GOT3 (cell line): ENCODE measurements around the gene TSC22D2.
"Not testable (repeated sequence)": the region's sequence is repeated elsewhere in the genome, so short reads cannot be mapped to it uniquely, and the experiment has no call there.

ENCODE experiments used
- DNase-seq: peaks from one replicate; lab custom pipeline; 2025; ENCODE audit warnings: mixed read lengths; lab: John Stamatoyannopoulos, UW

TSC22D2 gene

DNA sequence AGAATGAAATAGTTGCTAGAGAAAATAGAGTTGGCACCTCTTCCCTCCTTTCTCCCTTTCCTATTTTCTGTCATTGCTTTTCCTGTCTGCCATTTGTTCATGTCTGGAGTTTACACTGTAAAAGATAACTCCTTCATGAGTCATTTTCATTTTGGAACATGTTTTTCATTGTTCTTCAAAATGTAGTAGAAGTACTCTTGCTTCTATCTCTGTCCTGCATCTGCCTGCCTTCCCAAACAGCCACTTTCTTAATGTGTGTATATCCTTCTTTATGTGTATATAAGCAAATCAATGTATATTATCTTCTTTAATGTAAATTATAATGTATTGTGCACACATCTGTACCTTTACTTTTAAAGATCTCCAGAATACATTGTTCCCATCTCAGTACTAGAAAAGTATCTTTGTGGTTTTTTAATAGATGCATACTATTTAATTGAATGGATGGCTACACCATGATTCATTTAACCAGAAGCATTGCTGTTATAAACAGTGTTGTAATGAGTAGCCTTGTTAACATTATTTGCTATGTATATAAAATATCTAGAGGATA, 41.1 kb downstream of the TSC22D2 start:
- DNase-seq = no peak

DNA sequence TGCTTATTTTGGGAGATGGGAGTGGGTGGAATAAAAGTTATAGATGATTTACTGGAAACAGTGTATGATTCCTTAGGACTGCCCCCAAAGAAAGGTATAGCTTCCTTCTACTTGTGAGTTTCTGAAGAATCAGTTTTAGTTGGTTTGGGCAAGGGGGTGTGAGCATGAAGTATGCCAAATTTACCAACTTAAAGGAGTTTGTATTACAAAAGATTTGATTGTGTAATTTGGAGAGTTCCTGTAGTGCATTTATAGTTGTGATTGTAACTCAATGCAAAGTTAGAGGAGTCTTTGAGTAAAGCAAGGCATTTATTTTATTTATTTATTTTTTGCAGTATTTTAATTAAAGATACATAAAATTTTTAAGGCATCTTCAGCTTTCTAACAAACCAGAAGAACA, 42.8 kb downstream of the TSC22D2 start:
- no peak for DNase-seq

DNA sequence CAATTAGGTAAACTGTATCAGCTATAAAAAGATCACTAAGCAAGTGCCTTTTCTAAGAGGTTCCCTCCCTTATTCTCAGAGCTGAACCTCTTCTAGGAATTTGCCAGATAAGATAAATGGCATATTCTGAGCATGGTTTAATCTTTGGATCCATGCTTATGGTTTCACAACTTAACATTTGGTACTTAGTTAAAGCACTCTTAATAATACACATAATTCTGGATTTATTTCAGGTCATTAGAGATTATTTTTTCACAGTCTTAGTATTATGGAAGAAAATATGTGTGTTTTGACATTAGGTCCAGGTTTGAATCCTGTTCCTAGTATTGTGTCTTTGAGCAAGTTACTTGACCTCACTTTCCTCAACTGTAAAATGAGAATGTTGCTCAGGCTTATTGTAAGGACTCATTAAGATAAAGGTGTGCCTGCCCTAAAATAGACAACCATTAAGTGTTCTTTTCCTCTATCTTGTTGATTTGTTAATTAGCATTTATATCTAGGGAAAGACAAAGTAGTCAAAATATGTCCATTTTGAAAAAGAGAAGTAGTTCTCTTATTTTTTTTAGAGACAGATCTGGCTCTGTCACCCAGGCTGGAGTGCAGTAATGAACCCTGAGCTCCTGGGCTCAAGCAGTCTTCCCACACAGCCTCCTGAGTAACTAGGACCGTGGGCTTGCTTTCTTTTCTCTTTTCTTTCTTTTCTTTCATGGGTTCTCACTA, 43.4 kb downstream of the TSC22D2 start:
- DNase-seq = no peak

DNA sequence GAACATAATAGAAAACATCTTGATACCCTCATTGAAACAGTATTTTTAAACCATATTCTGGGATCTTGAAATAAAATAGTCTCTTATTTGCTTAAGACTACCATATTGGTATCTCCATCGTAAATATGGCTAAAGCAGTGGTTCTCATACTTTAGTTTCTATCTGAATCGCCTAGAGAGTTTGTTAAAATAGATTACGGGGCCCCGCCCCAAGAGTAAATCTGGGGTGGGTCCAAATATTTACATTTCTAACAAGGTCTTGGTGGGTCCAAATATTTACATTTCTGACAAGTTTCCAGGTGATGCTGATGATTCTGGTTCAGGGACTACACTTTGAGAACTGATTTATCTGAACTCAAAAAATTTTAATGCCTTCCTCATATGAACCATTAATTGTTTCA, 45.3 kb downstream of the TSC22D2 start:
- no peak for DNase-seq

DNA sequence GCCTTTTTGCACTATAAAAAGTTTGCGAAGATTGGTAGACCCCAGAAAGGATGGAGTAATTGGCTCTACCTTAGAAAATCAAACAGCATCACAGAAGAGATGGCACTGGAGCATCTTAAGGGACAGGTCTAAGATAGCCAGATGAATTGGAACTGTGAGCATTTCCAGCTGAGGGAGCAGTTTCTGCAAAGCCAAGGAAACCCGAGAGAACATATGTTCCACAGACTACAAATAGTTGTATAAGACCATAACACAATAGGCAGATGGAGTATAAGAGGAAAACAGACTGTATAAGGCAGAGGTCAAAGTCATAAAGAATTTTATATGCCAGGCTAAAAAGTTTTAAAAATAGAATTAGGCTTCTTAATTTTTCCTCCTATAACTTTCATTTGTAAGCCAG, 46.0 kb downstream of the TSC22D2 start:
- DNase-seq = no peak

DNA sequence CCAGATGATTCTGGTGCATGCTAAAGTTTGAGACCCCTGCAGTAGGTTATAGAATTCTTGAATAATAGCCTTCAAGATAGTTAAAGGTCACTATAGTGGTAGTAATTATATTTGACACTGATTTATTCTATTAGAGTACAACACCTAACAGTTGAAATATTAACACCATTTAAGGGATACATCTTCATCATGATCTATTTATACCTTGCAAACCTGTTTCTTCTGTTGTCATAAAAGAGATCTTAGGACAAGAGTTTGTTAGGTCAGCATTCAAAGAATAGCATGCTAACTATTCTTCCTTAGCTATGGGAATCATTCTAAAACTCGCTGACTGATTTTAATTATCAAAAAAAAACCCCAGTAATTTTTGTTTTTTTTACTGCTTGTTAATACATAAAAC, 46.5 kb downstream of the TSC22D2 start:
- no peak for DNase-seq

DNA sequence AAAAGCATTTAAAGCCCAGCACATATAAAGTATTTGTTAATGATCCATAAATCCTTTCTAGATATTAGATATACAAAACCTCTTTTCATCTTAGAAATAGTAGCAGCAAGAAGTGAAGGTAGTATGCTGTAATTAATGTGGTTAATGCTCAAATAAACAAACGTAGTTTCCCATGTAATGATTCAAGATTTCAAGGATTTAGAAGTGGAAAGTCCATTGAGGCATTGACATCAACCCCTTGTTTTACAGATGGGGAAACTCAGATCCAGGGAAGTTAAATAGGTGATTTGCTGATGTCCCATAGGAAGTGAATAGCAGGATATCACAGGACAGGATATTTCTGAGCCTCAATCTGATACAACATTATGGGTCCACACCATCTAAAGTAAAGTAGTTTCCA, 47.2 kb downstream of the TSC22D2 start:
- no peak for DNase-seq

DNA sequence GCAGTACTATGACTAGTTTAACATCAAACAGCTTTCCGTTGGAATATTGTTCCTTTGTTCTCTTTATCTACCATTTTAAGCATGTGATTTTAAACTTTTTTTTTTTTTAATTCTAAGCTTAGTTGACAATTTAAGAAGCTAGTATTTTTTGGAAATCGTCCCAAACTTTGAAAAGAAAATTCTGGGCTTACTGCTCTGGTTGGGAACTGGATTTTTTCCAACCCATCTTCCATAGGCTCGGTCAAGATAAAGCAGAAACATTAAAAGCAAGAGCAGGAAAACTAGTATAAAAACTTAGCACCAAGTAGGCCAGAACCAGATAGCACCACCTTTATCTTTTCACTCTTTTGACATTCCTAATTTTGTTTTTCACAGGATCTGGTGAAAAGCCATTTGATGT, 49.9 kb downstream of the TSC22D2 start:
- DNase-seq = no peak

DNA sequence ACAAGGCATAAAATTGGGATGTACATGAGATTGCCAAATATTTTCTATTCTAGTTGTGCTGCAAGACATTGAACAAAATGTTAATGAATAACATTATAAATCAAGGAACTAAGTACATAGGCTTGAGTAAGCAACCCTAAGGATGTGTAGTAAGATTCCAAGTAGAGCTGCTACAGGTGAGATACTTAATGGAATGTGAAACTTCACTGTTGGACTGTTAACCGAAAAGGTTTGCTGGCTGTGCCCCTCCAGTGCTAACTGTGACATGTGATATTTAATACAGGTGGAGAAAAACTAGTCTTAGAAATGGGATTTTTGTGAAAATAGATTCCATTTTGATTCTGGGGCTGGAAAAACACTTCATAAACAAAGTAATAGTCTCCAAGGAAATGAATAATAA, 52.4 kb downstream of the TSC22D2 start:
- no peak for DNase-seq

DNA sequence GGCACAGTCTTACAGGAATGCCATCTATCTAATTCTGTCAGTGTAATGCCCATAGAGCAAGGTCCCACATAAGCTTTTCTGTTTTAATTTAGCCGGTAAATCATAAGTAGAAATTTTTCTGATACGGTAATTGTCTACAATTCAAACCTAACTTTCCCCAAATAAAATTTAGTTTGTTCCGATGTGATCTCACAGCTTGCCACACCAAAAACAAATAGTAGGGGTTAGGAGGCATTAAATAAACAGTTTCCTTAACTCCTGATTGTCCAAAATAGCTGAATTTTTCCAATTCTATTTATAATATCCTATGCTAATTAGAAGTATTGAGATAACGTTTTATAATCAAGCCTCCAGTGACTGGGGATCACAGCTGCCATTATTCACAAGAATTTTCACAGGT, 53.3 kb downstream of the TSC22D2 start:
- DNase-seq = no peak

DNA sequence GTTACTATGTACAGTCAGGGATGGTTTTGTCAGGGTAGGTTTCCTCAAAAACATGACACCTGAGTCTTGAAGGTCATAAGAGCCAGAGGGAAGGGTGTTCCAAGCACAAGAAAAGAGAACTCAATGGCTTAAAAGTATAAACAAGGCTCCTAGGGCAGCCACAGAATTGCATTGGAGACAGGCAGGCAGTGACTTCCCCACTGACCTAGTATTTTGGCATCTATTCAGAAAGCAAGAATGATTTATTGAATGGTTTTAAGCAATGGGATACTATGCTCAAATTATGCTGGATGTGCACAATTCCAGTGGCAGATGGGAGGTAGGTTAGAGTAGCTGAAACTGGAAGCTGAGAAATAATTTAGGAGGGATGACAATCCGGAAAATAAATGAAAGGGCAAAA, 54.0 kb downstream of the TSC22D2 start:
- DNase-seq = no peak

DNA sequence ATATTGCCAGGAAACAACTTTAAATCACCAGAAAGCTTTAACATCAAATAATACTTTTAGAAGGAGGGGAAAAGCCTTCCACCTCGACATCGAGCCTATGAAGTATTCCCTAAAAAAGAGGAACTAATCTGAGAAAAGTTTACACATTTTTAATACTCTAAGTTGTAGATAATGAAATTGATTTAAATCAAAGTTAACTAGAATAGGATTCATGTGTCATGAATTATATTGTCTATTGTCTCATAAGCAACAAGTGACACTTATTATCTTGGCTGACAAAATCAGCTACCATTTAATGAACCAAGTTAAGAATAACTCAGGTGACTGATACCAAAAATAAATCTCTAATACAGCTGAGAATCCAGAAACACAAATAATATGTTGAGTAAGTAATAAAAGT, 56.6 kb downstream of the TSC22D2 start:
- DNase-seq = no peak

DNA sequence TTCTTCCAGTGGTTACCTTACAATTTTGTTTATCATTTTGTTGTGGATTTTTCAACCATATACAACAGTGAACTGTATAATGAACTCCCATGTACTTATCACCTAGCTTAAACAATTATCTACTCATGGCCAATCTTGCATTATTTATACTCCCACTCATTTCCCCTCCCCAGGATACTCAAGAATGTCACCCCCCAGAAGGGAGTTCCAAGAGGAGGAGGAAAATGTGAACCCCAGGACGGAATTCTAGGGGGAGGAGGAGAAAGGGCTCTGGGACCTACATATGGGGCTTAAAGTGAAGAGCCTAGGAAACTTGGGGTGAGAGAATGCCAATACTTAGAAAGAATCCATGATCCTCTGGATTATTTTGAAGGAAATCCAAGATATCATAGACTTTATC, 59.3 kb downstream of the TSC22D2 start:
- no peak for DNase-seq

DNA sequence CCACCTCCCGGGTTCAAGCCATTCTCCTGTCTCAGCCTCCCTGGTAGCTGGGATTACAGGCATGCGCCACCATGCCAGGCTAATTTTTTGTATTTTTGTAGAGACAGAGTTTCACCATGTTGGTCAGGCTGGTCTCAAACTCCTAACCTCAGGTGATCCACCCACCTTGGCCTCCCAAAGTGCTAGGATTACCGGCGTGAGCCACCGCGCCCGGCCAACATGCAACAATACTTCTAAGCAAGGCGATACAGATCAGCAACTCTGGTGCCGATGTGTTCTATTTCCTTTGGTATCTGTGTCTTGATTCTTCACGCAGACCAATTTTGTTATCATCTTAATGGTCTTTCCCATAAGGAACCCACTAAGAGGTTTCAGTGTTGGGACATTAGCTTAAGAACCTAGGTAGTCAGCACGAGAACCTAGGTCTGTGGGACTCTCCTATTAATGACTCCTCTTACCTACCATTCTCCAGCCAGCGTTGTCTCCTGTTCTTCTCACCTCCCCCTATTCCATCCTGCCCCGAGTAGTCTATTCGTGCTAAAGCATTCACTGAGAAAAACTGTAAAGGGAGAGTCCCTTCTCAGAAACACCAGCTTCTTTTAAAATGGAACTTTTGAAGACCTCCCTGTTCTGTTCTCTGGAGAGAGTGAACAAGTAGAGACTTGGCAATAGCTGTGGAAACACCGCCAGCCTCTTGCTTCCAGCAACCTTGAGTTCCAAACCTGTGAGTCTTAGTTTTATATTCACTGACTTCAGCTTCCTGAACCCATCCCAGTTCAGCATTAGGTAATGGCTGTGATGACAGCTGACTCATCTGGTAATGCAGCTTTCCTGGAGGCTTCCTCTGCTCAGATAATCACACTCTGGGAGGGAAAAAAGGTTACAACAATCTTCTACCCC, 61.2 kb downstream of the TSC22D2 start:
- DNase-seq = peak; percentile 34

DNA sequence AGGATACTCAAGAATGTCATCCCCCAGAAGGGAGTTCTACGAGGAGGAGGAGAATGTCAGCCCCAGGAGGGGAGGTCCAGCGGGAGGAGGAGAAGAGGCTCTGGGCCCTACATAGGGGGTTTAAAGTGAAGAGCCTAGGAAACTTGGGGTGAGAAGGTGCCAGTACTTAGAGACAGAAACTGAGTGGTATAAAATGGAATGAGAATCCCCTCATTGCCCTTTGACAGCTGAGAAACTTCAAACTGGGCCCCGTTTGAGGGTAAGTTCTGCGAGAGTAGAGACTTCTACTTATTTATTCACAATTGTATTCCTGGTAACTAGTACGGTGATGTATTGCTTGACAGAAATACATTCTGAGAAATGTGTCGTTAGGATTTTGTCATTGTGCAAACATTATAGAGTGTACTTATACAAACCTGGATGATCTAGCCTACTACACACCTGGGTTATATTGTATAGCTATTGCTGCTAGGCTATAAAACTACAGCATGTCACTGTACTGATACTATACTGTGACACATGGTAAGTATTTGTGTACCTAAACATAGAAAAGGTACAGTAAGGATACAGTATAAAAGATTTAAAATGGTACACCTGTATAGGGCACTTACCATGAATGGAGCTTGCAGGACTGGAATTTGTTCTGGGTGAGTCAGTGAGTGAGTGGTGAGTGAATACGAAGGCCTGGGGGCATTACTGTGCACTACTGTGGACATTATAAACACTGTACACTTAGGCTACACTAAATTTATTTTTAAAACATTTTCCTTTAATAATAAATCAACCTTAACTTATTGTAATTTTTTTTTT, 62.0 kb downstream of the TSC22D2 start:
- DNase-seq = no peak

DNA sequence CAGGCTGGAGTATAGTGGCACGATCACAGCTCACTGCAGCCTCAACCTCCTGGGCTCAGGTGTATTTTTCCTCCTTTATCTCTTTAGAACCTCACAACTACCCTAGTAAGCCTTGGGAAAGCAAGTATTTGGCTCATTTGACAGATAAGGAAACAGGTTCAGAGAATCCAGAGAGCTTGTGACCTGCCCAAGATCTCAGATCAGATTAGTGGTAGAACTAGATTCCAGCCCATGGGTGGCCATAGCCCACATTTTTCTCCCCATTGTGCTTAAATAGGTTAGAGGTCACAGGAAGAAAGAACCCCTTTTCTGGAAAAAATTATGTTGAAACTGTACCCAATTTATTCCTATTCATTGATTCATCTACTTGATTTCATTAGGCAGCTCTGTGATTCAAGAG, 64.3 kb downstream of the TSC22D2 start:
- no peak for DNase-seq

DNA sequence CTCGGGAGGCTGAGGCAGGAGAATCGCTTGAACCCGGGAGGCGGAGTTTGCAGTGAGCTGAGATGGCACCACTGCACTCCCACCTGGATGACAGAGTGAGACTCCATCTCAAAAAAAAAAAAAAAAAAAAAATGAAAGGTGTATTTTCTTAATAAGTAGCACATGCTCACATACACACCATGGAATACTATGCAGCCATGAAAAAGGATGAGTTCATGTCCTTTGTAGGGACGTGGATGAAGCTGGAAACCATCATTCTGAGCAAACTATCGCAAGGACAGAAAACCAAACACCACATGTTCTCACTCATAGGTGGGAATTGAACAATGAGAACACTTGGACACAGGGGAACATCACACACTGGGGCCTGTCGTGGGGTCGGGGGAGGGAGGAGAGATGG, 65.1 kb downstream of the TSC22D2 start:
- not testable (repeated sequence) for DNase-seq

DNA sequence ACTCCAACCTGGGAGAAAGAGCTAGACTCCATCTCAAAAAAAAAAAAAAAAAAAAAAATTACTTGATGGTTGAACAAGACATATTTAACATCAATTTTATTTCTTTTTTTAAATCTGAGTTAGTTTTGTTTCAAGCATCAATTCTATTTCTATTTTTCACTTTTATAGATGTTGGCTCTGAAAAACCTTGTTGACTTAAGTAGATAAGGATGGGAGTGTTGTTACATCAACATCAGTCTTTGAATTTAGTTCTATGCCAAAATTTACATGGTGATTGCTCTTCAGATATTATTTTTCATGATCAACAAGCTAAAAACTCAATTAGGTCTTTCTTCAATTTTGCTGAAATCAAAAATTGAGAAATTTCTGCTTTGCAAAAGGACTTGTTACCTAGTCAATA, 71.3 kb downstream of the TSC22D2 start:
- no peak for DNase-seq

DNA sequence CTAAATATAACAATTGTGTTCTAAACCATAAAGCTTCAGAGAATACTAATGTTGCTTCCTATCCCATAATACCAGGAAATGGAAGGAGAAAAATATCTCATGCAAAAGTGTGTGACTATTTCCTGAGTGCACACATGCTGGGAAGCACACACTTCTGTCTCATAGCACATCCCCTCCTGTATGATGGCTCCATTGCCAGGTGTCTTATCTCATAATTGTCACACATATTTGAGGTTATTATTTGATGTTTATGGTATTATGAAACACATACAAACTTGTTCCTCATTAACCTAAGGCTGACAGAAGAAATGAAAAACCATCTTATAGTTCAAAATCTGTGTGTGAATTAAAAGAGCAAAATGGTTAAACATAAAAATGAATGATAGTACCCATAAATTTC, 72.8 kb downstream of the TSC22D2 start:
- DNase-seq = no peak

DNA sequence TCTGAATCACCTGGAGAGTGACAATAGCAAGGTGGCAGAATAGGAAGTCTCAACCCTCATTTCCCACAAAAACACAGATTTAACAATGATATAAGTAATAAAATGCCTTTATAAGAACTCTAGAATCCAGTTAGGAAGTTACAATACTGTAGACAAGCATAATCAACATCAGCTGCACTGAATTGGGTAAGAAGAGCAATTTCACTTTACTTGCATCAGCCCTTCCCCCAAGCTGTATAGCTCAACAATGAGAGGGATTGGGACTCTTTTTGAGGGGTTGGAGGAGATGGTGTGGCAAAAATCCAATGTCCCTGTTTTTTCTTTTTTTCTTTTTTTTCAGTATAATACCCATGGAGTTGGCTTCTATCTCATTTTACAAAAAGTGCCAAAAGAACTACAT, 75.1 kb downstream of the TSC22D2 start:
- DNase-seq = no peak

DNA sequence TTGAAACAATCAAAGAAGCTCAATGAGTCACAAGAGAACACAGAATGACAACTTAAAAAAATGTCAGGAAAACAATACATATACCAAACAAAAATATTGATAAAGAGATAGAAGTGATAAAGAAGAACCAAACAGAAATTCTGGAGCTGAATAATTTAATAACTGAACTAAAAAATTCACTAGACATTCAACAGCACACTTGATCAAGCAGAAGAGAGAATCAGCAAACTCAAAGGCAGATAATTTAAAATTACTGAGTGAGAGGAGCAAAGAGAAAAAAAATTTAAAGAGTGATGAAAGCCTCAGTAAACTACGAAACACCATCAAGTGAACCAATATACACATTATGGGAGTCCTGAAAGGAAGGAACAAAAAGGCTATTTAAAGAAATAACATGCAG, 76.3 kb downstream of the TSC22D2 start:
- no peak for DNase-seq

DNA sequence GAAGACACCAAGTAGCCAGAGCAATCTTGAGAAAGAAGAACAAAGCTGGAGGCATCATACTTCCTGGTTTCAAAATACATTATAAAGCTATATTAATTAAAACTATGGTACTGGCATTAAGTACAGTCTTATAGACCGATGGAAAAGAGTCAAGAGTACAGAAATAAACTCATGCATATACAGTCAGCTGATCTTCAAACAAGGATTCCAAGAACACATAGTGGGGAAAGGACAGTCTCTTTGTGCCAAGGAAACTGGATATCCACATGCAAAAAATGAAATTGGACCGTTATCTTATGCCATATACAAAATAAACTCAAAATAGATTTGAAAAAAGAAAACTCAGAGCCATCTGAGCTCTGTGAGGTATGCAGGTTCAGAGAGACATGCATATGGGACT, 80.8 kb downstream of the TSC22D2 start:
- no peak for DNase-seq
